IMR-90 (cell line): ENCODE data around the gene SH3RF3. TPM values are rescaled to one million over a fixed set of nuclear protein-coding genes. Genes with fewer than 3 reads are reported as not detected.

ENCODE experiments used
- ATAC-seq: fragments of 200-7000 bp; cut with Tn5 transposase; 2 replicates; pipeline ENCODE4 v1.9.1; 2020; ENCODE audit warnings: low read depth, mild to moderate bottlenecking, moderate library complexity
- BruUV-seq: library from RNA; stranded (reverse); fragments of 400-500 nt; replicated peaks from 2 replicates; lab custom pipeline; 2021; lab: Mats Ljungman, UMichigan
- CTCF ChIA-PET: fragments of 300-600 bp; formaldehyde crosslinking; extraction: SDS; loops from one replicate; lab custom pipeline; 2021; ENCODE audit warnings: antibody characterized with exemption; lab: Yijun Ruan, JAX
- POLR2A ChIA-PET: fragments of 300-600 bp; sonication (Branson Sonifier 250); formaldehyde crosslinking; loops from one replicate; lab custom pipeline; 2022; ENCODE audit warnings: antibody characterized with exemption; ENCODE audit not compliant: unreplicated experiment; lab: Charles Lee
- DNase-seq: peaks from one replicate; pipeline ENCODE4 v3.0.0; 2013
- H2AFZ ChIP-seq: replicated peaks from 2 replicates; pipeline ENCODE3; 2013; ENCODE audit warnings: low read length, mild to moderate bottlenecking; ENCODE audit not compliant: poor library complexity
- H2AK5ac ChIP-seq: 2 replicates; pipeline ENCODE4 v1.6.1; 2013; ENCODE audit warnings: low read depth, low read length, inconsistent platforms
- H2AK9ac ChIP-seq: replicated peaks from 2 replicates; pipeline ENCODE3; 2013; ENCODE audit warnings: mild to moderate bottlenecking, low read depth, low read length, moderate library complexity; ENCODE audit not compliant: poor library complexity
- H2BK120ac ChIP-seq: 2 replicates; pipeline ENCODE4 v1.6.1; 2013; ENCODE audit warnings: low read depth, low read length, inconsistent platforms
- H2BK15ac ChIP-seq: 3 replicates; pipeline ENCODE4 v1.6.1; 2013; ENCODE audit warnings: low read depth, low read length, inconsistent platforms
- H2BK20ac ChIP-seq: 2 replicates; pipeline ENCODE4 v1.6.1; 2013; ENCODE audit warnings: low read depth, mild to moderate bottlenecking, inconsistent platforms, low read length, moderate library complexity
- H2BK5ac ChIP-seq: 2 replicates; pipeline ENCODE4 v1.6.1; 2013; ENCODE audit warnings: mild to moderate bottlenecking, low read depth, low read length, inconsistent platforms; ENCODE audit not compliant: poor library complexity, severe bottlenecking
- H3K14ac ChIP-seq: replicated peaks from 2 replicates; pipeline ENCODE4 v1.6.1; 2013; ENCODE audit warnings: low read depth, low read length, inconsistent platforms
- H3K18ac ChIP-seq: 2 replicates; pipeline ENCODE4 v1.6.1; 2013; ENCODE audit warnings: low read depth, low read length, control low read depth
- H3K23ac ChIP-seq: 2 replicates; pipeline ENCODE4 v1.6.1; 2013; ENCODE audit warnings: low read depth, low read length, inconsistent platforms
- H3K27ac ChIP-seq: 2 replicates; pipeline ENCODE4 v1.5.1; 2013; ENCODE audit warnings: mild to moderate bottlenecking, control low read depth, low read length; ENCODE audit not compliant: insufficient read depth
- H3K27me3 ChIP-seq: 2 replicates; pipeline ENCODE4 v1.6.1; 2013; ENCODE audit warnings: low read length; ENCODE audit not compliant: control insufficient read depth, insufficient read depth
- H3K36me3 ChIP-seq: 2 replicates; pipeline ENCODE4 v1.6.1; 2013; ENCODE audit warnings: low read length, mixed read lengths; ENCODE audit not compliant: control insufficient read depth, insufficient read depth
- H3K4ac ChIP-seq: 2 replicates; pipeline ENCODE4 v1.6.1; 2013; ENCODE audit warnings: low read depth, low read length, inconsistent platforms
- H3K4me1 ChIP-seq: 2 replicates; pipeline ENCODE4 v1.6.1; 2013; ENCODE audit warnings: low read length, mixed read lengths; ENCODE audit not compliant: control insufficient read depth, insufficient read depth
- H3K4me2 ChIP-seq: 2 replicates; pipeline ENCODE4 v1.6.1; 2013; ENCODE audit warnings: low read depth, mild to moderate bottlenecking, control low read depth, low read length, moderate library complexity
- H3K4me3 ChIP-seq: 2 replicates; pipeline ENCODE4 v1.5.1; 2013; ENCODE audit warnings: low read depth, mild to moderate bottlenecking, control low read depth, low read length, moderate library complexity; ENCODE audit not compliant: insufficient read depth
- H3K56ac ChIP-seq: 2 replicates; pipeline ENCODE4 v1.6.1; 2013; ENCODE audit warnings: low read length, inconsistent platforms; ENCODE audit not compliant: insufficient read depth; ENCODE audit errors: extremely low read depth
- H3K79me1 ChIP-seq, 2 experiments: 2 replicates each; pipeline ENCODE4 v1.6.1; 2013; ENCODE audit warnings: low read length in 2 of 2, inconsistent platforms in 1 of 2, low read depth in 1 of 2
- H3K9ac ChIP-seq: 2 replicates; pipeline ENCODE4 v1.6.1; 2013; ENCODE audit warnings: low read depth, low read length, control low read depth
- H3K9me1 ChIP-seq: 2 replicates; pipeline ENCODE4 v1.6.1; 2013; ENCODE audit warnings: low read length, inconsistent platforms; ENCODE audit not compliant: insufficient read depth
- H3K9me3 ChIP-seq: 2 replicates; pipeline ENCODE4 v1.6.1; 2013; ENCODE audit warnings: low read length; ENCODE audit not compliant: control insufficient read depth, insufficient read depth
- H4K20me1 ChIP-seq: 2 replicates; pipeline ENCODE4 v1.6.1; 2013; ENCODE audit warnings: low read length, inconsistent platforms; ENCODE audit not compliant: insufficient read depth
- H4K5ac ChIP-seq: 2 replicates; pipeline ENCODE4 v1.6.1; 2013; ENCODE audit warnings: mild to moderate bottlenecking, low read depth, low read length, control low read depth
- H4K8ac ChIP-seq, 2 experiments: 2 replicates each; pipeline ENCODE4 v1.6.1; 2013; ENCODE audit warnings: low read depth in 2 of 2, low read length in 2 of 2, control low read depth in 1 of 2, inconsistent platforms in 1 of 2
- H4K91ac ChIP-seq: 2 replicates; pipeline ENCODE4 v1.6.1; 2013; ENCODE audit warnings: low read depth, low read length, inconsistent platforms; ENCODE audit not compliant: insufficient read depth
- BHLHE40 ChIP-seq: fragments of 150-350 bp; IDR thresholded peaks from 2 replicates; pipeline ENCODE4 v1.6.1; 2016; ENCODE audit warnings: mild to moderate bottlenecking, low read depth, low read length
- CEBPB ChIP-seq: IDR thresholded peaks from 2 replicates; pipeline ENCODE4 v1.6.1; 2012; ENCODE audit warnings: low read depth, low read length, improper control_type of control experiment
- CHD1 ChIP-seq: IDR thresholded peaks from 2 replicates; pipeline ENCODE4 v1.6.1; 2012; ENCODE audit warnings: low read depth, low read length, improper control_type of control experiment
- FOS ChIP-seq: fragments of 150-350 bp; IDR thresholded peaks from 2 replicates; pipeline ENCODE4 v1.6.1; 2016; ENCODE audit warnings: low read depth, low read length
- MAFK ChIP-seq: IDR thresholded peaks from 2 replicates; pipeline ENCODE4 v1.6.1; 2012; ENCODE audit warnings: low read depth, low read length, improper control_type of control experiment
- MXI1 ChIP-seq: IDR thresholded peaks from 2 replicates; pipeline ENCODE4 v1.6.1; 2012; ENCODE audit warnings: low read depth, mild to moderate bottlenecking, low read length, moderate library complexity, borderline replicate concordance
- NFE2L2 ChIP-seq: fragments of 150-350 bp; IDR thresholded peaks from 2 replicates; pipeline ENCODE4 v1.6.1; 2016; ENCODE audit warnings: low read depth, mild to moderate bottlenecking, low read length
- POLR2A ChIP-seq: IDR thresholded peaks from 2 replicates; pipeline ENCODE4 v1.6.1; 2012; ENCODE audit warnings: mild to moderate bottlenecking, low read depth, low read length
- RCOR1 ChIP-seq: IDR thresholded peaks from 2 replicates; pipeline ENCODE4 v1.6.1; 2012; ENCODE audit warnings: mild to moderate bottlenecking, low read length, improper control_type of control experiment; ENCODE audit not compliant: insufficient replicate concordance
- SMC3 ChIP-seq: fragments of 150-350 bp; IDR thresholded peaks from 2 replicates; pipeline ENCODE4 v1.6.1; 2016; ENCODE audit warnings: low read depth, mild to moderate bottlenecking, antibody characterized with exemption, low read length, moderate library complexity
- USF2 ChIP-seq: fragments of 150-350 bp; IDR thresholded peaks from 2 replicates; pipeline ENCODE4 v1.6.1; 2017; ENCODE audit warnings: mild to moderate bottlenecking, antibody characterized with exemption, low read length, low read depth
- WGBS, 2 experiments: methylation state at CpG; one replicate each; pipeline versions ENCODE4 v1.1.5 to v1.1.7; 2013; ENCODE audit warnings: missing lambda C conversion rate in 2 of 2; ENCODE audit not compliant: insufficient read length in 1 of 2; ENCODE audit errors: extremely low coverage in 2 of 2; 5-methylcytosine and 5-hydroxymethylcytosine counted together
- dilution Hi-C: fragments of 300-500 bp; cut with HindIII; formaldehyde crosslinking; loops from one replicate; pipeline ENCODE4 v1.14.3; 2018; ENCODE audit warnings: low sequenced_read_pairs; ENCODE audit not compliant: unreplicated experiment
- in situ Hi-C: fragments of 300-500 bp; cut with MboI; formaldehyde crosslinking; loops from 3 replicates; pipeline ENCODE4 v1.14.3; 2019; ENCODE audit warnings: low sequenced_read_pairs, inconsistent platforms, mixed read lengths
- intact Hi-C: fragments of 100-400 bp; cut with micrococcal nuclease; formaldehyde crosslinking; loops from 2 replicates; pipeline ENCODE4 v1.10.0; 2022
- polyA plus RNA-seq, 3 experiments: library from polyadenylated mRNA; depleted of rRNA; stranded (reverse); fragments of >200 nt; gene quantifications; 2 replicates each; pipeline ENCODE4 v1.2.3, GENCODE V29; 2012; ENCODE audit warnings: low replicate concordance in 1 of 3
- total RNA-seq: library from RNA; depleted of rRNA; stranded (reverse); fragments of >200 nt; gene quantifications from 2 replicates; pipeline ENCODE4 v1.2.3, GENCODE V29; 2012
- TF ChIP-seq, protein P1 (sequence below): fragments of 150-350 bp; IDR thresholded peaks from 2 replicates; pipeline ENCODE4 v1.6.1; 2016; ENCODE audit warnings: low read depth, mild to moderate bottlenecking, low read length, moderate library complexity, borderline replicate concordance
- TF ChIP-seq, protein P2 (sequence below): conservative IDR thresholded peaks from 2 replicates; pipeline ENCODE4 v1.5.1; 2012; ENCODE audit warnings: mild to moderate bottlenecking, low read depth, low read length, improper control_type of control experiment

SH3RF3 gene
- total and polyA plus RNA-seq, 2 of the 4 experiments (the other 2 are of a cell fraction) = 3.4 to 5.3 TPM

- TF ChIP-seq MAFK (no peak), RCOR1 (no peak), POLR2A (no peak), CHD1 (no peak)
Measured at GRCh38 chr2:109247812-109248211, 118.8 kb downstream of the SH3RF3 start (continued).

- Histone ChIP-seq H3K79me1 (peaks cover 40 to 74% of the 10 kb centered on the region in 2 experiments), H3K4ac (no peak overlapping the region), H2BK15ac (no peak overlapping the region), H2AK9ac (no peak overlapping the region), H3K27ac (no peak overlapping the region), H4K91ac (no peak overlapping the region), H4K8ac (no peak overlapping the region), H3K56ac (no peak overlapping the region), H3K18ac (no peak overlapping the region), H2AFZ (no peak overlapping the region), H3K4me2 (no peak overlapping the region), H2BK120ac (no peak overlapping the region), H2BK5ac (no peak overlapping the region), H4K5ac (no peak overlapping the region), H4K20me1 (peaks cover 33% of the 10 kb centered on the region), H2AK5ac (no peak overlapping the region), H3K4me1 (peaks cover 17% of the 10 kb centered on the region), H3K9me3 (no peaks in the 10 kb centered on the region), H3K23ac (no peak overlapping the region), H3K14ac (no peak overlapping the region), H3K27me3 (no peaks in the 10 kb centered on the region), H3K9me1 (peaks cover 19% of the 10 kb centered on the region), H3K36me3 (no peaks in the 10 kb centered on the region), H2BK20ac (no peak overlapping the region), H3K9ac (no peak overlapping the region), H3K4me3 (no peak overlapping the region)
- TF ChIP-seq, protein P1, sequence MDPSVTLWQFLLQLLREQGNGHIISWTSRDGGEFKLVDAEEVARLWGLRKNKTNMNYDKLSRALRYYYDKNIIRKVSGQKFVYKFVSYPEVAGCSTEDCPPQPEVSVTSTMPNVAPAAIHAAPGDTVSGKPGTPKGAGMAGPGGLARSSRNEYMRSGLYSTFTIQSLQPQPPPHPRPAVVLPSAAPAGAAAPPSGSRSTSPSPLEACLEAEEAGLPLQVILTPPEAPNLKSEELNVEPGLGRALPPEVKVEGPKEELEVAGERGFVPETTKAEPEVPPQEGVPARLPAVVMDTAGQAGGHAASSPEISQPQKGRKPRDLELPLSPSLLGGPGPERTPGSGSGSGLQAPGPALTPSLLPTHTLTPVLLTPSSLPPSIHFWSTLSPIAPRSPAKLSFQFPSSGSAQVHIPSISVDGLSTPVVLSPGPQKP = no peak
- TF ChIP-seq MXI1 (no peak), MAFK (no peak), SMC3 (no peak), NFE2L2 (no peak), USF2 (no peak), BHLHE40 (no peak), FOS (no peak), CEBPB (no peak), RCOR1 (no peak), POLR2A (no peak), CHD1 (no peak)
- TF ChIP-seq, protein P2, sequence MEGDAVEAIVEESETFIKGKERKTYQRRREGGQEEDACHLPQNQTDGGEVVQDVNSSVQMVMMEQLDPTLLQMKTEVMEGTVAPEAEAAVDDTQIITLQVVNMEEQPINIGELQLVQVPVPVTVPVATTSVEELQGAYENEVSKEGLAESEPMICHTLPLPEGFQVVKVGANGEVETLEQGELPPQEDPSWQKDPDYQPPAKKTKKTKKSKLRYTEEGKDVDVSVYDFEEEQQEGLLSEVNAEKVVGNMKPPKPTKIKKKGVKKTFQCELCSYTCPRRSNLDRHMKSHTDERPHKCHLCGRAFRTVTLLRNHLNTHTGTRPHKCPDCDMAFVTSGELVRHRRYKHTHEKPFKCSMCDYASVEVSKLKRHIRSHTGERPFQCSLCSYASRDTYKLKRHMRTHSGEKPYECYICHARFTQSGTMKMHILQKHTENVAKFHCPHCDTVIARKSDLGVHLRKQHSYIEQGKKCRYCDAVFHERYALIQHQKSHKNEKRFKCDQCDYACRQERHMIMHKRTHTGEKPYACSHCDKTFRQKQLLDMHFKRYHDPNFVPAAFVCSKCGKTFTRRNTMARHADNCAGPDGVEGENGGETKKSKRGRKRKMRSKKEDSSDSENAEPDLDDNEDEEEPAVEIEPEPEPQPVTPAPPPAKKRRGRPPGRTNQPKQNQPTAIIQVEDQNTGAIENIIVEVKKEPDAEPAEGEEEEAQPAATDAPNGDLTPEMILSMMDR = no peak
- DNase-seq (no peak), ATAC-seq (no peak)
- dilution Hi-C loops (no loop called here), in situ Hi-C loops (no loop called here), intact Hi-C loops (no loop called here)
- WGBS, 2 experiments = no CpG with 5 or more reads among the region's 2 CpGs
- POLR2A ChIA-PET = no interaction called here
- no TSS peak for BruUV-seq
- CTCF ChIA-PET = no interaction called here
Measured at GRCh38 chr2:109248590-109248989, 119.6 kb downstream of the SH3RF3 start.
